Measurements from ENCODE around the gene TBC1D22A.
"Not testable (repeated sequence)": the region's sequence is repeated elsewhere in the genome, so short reads cannot be mapped to it uniquely, and the experiment has no call there.

The TBC1D22A gene

DNA sequence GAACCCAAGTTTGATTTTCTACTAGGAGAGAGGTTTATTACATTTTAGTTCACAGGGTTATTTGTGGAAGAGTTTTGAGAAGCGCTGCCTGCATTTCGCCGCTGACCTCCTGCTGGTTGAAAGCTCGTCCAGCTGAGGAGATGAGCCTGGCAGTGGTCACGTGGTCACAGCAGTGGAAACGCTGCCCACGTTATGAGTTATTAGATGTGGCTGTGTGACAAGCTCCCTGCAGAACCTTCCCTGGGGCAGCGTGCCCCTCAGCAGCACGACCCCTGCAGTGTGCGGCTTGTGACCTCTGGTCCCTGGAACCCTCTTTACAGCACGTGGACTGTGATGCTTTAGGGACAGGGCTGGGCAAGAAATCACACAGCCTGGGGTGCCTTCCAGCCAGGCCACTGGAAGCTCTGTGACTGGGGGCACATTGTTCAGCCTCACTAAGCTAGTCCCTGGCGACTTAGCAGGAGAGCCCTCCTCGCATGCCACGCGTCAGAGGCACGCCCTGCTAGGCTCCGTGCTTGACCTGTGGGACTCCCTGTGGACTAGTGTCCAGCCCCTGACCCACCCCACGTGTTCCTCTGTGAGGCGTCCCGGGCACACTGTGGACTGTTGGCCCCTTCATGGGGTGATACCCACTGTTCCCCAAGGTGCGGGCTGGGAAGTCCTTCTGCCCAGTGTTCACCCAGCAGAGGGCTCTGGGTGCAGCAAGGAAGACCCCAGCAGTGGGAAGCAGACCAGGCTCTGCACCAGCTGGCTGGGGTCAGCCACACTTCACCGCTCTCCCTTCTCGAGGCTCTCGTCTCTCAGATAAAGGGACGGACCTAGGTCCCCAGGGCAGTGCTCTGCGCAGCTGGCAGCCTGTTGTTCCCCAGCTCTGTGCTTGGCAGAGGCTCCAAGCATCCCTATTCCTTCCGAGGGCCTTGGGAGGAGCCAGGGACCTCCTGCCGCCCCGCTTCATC is 349.5 kb downstream of the TBC1D22A start:
- DNase-seq (ENCODE audit: insufficient read length, low spot score) (no peak), FAIRE-seq (no peak)
- no peak for TF ChIP-seq POLR2A (IDR thresholded peaks at IDR 0.05; ENCODE audit: low read depth, low read length)

DNA sequence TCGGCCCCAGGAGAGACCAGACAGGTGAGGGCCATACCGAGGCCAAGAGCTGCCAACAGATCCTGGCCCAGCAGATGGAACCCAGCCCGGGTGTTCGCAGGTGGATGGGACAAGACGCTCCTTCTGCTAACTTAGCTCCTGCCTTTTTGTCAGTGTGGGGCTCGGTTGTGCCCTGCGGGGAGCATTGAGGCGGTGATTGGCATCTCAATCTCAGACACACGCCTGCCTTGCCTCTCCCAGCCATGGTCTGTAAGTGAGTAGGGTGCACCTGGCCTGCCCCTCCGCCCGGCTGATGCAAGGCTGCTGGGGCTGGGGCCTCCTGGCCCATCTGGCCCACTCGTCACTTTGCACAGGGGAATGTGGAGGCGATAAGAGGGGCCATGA is 350.1 kb downstream of the TBC1D22A start:
- TF ChIP-seq POLR2A (IDR thresholded peaks at IDR 0.05; ENCODE audit: low read depth, low read length), result no peak
- FAIRE-seq, result no peak
- DNase-seq (ENCODE audit: insufficient read length, low spot score), result no peak

DNA sequence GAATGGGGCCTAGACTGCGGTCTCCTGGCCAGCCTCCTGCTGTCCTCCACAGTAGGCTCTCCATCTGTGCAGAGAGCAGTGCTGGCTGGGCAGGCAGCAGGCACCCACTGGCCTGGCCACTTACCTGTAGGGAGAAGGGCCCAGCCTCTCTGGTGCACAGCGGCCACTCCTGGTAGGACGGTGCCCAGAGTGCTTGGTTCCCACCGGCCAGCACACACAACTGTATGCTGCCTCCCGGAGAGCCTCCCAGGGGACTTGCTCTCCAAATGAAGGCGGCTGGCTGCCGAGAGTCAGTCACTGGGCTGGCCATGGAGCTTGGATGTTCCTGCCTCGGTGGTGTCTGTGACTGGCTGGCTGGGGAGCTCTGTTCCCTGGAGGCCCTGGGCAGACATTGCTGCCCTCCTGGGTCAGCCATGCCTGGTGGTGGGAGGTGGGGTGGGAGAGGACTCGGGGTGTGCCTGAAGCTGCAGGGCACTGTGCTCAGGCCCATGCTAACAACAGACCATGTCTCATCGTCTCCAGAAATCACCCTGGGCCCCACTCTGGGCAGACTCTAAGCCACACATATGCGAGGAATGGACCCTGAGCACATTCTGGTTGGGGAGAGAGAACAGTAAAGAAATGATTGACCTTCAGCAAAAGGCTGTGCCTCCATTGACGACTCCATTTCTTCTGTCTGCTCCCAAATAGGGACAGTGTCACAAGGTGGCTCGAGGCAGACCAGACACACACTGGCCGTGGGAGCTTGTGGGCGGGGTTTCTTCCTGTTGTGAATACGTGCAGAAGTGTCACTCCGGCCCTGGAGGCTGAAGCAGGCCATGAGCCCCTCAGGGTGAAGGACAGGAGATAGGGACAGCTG is 350.8 kb downstream of the TBC1D22A start:
- no peak for DNase-seq (ENCODE audit: insufficient read length, low spot score)
- FAIRE-seq, result no peak
- TF ChIP-seq POLR2A (IDR thresholded peaks at IDR 0.05; ENCODE audit: low read depth, low read length), result no peak

DNA sequence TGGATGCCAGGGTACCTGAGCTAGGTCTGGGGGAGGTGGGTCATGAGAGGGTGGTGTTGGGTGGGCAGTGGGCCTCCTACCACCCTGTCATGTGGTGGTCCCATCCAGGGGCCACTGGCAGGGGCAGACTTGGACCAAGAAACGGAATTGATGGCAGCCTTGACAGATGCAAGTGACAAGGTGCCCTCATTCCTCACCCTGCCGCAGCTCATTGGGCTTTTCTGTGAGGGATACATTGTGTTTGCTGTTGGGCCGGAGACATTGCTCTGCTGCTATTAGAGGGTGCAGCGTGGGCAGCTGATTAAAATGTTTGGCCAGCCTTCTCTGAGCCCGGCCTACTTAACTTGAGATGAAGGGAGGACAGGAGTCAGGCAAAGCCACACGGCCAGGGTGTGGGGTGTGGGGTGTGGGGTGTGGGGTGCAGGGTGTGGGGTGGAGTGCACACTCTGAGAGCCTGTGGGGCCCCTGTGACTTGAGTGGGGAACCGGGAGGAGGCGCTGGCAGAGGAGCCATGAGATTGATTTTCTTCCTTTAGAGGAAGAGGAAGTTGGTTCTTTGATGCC is 351.5 kb downstream of the TBC1D22A start:
- no peak for TF ChIP-seq POLR2A (IDR thresholded peaks at IDR 0.05; ENCODE audit: low read depth, low read length)
- DNase-seq (ENCODE audit: insufficient read length, low spot score), result no peak
- FAIRE-seq, result no peak

DNA sequence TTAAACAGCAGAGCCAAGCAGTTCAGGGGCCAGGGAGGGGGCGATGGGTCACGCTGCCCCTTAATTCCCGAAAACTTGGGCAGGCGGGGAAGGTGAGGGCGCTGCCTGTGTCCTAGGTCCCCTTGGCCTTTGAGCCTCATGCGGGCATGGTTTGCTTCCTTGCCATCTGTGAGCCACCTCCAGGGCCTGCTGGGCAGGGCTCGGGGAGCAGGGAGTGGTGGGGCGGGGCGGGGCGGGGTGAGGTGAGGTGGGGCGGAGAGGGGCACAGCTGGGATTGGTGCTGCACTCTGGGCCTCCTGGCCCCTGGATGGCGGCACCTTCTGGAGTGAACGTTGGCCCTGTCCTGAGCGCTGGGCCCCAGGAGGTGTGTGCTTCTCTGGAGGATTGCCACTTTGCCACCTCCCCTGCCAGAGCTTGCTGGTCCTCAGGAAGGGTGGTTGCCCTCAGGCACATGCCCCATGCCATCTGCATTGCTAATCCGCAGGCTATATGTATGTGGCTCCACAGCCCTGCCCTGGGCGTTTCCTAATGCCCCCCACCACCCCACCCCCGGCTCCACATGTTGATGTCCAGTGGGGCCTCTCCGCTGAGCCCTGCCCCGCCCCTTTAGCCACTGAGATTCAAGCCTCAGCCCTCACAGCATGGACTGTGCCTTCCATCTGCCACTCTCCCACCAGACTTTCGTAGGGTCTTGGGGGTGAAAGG is 352.5 kb downstream of the TBC1D22A start:
- TF ChIP-seq POLR2A (IDR thresholded peaks at IDR 0.05; ENCODE audit: low read depth, low read length), result no peak
- DNase-seq (ENCODE audit: insufficient read length, low spot score), result no peak
- no peak for FAIRE-seq

DNA sequence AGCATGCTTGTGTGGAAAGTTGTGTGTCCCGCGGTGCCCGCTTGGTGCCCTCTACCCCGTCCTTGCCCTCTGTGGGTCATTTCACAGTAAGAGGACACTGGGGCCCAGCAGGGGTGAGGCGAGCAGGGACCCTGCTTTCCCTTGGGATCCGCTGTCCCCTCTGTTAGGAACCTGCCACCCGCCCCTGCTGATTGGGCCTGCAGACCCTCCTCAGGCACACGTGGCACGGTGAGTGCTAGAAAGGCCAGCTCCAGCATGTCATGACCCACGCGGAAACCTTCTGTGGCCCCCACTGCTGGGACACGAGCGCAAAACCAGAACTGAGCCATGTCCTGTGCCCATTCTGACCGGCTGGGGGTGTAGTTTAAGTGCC is 353.1 kb downstream of the TBC1D22A start:
- no peak for FAIRE-seq
- DNase-seq (ENCODE audit: insufficient read length, low spot score), result no peak
- TF ChIP-seq POLR2A (IDR thresholded peaks at IDR 0.05; ENCODE audit: low read depth, low read length), result no peak

DNA sequence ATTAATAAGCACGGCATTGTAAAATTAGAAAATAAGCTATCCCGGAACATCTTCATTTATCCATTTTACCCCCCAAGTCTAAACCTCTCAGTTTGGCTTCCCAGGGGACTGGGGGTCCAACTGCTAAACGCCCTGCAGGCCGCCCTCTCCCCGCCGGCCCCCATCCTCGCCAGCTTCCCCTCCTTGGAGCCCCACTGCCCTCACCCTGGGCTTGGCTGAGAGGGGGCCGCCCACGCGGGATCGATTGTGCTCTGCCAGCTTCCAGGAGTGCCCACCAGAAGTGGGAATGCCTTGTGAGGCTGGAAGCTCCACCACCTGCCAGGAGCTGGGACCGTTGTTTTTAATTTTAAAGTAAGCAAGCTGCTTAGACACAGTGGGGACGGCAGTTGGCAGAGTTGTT is 353.5 kb downstream of the TBC1D22A start:
- DNase-seq (ENCODE audit: insufficient read length, low spot score), result no peak

DNA sequence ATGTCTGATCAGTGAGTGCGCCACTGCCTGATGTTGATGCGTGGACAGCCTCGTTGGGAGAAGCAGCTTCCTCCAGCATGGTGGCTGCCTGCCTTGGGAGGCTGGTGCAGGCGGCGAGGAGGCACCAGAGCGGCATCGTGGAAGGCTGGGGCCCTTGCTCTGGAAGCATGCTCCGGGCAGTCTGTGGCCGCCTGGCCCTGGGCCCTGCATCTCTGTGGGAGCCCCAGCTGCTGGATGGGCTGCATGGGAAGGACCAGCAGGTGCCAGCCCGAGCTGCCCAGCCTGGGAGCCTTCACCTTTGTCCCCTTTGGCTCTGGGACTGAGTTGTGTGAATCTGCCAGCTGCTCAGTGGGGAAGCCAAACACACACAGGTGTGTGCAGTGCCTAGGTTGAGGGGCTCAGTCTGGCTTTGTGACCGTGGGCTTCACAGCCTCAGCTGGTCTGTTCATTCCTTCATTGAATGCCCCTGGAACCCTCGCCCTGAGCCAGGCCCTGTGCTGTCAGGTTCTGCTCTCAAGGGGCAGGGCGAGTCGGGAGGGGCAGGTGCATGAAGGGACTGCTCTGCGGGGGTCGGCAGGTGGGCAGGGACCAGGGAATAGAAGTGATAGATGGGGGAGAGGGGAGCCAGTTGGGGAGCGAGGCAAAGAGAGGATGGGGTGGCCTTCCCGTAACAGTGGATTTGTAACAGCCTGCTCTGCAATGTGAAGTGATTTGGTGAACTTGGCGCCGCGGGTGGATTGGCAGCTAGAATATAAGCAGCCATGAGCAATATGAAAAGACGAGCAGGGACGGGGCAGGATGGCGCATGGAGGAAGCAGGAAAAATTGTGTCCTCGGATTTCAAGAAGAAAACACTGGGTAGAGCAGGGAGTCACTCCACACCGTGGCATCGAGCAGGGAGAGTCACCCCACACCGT is 354.2 kb downstream of the TBC1D22A start:
- TF ChIP-seq POLR2A (IDR thresholded peaks at IDR 0.05; ENCODE audit: low read depth, low read length), result no peak
- DNase-seq (ENCODE audit: insufficient read length, low spot score) (no peak), FAIRE-seq (no peak)

More for the DNA sequence above, 353.5 kb downstream of the TBC1D22A start:
- FAIRE-seq, result no peak
- no peak for TF ChIP-seq POLR2A (IDR thresholded peaks at IDR 0.05; ENCODE audit: low read depth, low read length)

DNA sequence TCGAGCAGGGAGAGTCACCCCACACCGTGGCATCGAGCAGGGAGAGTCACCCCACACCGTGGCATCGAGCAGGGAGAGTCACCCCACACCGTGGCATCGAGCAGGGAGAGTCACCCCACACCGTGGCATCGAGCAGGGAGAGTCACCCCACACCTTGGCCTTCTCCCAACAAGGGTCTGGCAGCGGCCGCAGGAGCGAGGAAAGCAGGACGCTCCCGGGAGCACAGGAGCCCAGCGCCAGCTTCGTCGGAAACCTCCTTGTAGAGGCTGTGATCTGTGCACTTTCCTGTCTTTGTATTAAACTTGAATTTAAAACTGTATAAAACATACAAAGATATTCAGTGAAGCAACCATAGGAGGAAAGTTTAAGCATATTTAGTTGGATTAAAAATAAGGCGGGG is 355.0 kb downstream of the TBC1D22A start:
- FAIRE-seq; DNase-seq (ENCODE audit: insufficient read length, low spot score): not testable (repeated sequence)

DNA sequence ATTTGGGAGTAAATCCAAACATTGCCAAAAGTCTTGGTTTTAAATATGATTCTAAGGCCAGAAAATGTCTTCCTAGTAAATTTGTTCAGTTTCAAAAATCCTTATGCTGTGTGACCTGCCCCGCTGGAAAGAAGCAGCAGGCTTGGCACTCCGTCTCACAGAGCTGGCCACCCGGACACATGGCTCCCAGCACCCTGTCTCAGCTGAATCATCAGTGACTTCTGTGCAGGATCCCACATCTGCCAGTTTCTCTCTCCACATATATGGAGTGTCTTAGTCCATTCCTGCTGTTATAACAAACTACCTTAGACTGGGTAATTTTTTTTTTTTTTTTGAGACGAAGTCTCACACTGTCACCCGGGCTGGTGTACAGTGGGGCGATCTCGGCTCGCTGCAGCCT is 356.7 kb downstream of the TBC1D22A start:
- TF ChIP-seq POLR2A (IDR thresholded peaks at IDR 0.05; ENCODE audit: low read depth, low read length), result no peak
- DNase-seq (ENCODE audit: insufficient read length, low spot score) (no peak), FAIRE-seq (no peak)

DNA sequence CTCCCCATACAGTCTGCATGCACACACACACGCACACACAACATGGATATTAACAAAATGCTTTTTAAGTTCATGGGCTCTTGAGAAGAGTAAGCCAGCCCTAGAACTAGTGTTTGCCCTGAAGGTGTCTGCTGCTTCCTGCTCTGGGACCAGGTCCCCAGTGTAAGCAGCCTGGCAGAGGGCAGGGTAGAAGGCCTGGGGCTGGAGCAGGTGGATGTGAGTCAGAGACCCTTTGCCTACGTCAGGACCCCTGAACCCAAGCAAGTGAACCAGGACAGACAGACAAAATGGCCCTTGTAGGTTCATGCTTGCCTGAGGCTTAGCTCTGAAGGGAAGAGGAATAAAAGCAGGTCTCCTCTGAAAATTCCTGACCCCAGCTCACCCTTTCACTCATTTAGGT is 357.9 kb downstream of the TBC1D22A start:
- DNase-seq (ENCODE audit: insufficient read length, low spot score) (no peak), FAIRE-seq (no peak)
- no peak for TF ChIP-seq POLR2A (IDR thresholded peaks at IDR 0.05; ENCODE audit: low read depth, low read length)

DNA sequence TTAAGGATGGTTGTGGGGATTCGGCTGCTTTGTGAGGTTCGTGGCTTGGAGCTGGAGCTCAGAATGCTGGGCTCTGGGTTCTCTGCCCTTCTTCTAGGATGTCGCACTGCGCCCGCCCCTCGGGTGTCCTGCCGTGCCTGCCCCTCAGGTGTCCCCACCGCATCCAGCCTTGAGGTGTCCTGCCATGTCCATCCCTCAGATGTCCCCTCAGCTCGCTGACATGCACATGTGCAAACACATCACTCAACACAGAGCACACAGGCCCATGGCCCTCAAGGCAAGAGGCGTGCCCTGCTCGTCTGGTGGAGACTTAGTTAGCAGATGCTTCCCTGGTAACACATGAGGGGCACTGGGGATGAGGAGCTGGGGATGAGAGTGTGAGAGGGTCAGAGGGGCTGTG is 359.3 kb downstream of the TBC1D22A start:
- DNase-seq (ENCODE audit: insufficient read length, low spot score) (no peak), FAIRE-seq (no peak)
- TF ChIP-seq POLR2A (IDR thresholded peaks at IDR 0.05; ENCODE audit: low read depth, low read length), result no peak

All from H54 (cell line).